ENCODE data around the gene SHISA5. TPM values are rescaled to one million over a fixed set of nuclear protein-coding genes. Genes with fewer than 3 reads are reported as not detected.

Gene SHISA5
- total and polyA plus RNA-seq, 2 of the 8 experiments (the other 6 are each of a cell fraction or from before 2014, with no cell fraction given) = 196 to 315 TPM

DNA sequence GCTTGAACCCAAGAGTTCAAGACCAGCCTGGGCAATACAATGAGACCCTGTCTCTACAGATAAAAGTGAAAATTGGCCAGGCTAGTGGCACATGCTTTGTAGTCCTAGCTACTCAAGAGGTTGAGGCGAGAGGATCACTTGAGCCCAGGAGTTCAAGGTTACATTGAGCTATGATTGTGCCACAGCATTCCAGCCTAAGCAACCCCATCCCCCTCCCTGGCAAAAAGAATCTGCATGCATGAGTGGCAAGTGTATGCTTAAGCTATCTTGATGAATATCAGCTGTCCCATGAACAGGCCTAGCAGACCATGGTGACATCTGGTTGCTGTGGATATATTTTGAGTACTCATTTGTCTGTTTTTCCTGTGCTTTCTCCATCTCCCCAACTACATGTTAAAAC, 52.7 kb downstream of the SHISA5 start:
- Histone ChIP-seq H3K27me3 (replicated peaks in 1 of 4; ENCODE audit: control insufficient read depth in 3 of 4, extremely low read depth in 1 of 4, insufficient read depth in 3 of 4, low read length in 3 of 4) (no peaks in the 10 kb centered on the region), H2BK15ac (ENCODE audit: low read length) (no peak overlapping the region), H3K4me1 (replicated peaks in 1 of 4; ENCODE audit: control insufficient read depth in 3 of 4, insufficient read depth in 4 of 4, low read length in 3 of 4) (peaks cover 0 to 8% (median 3%) of the 10 kb centered on the region in 4 experiments; a peak in 4 of 7 replicates), H2BK12ac (ENCODE audit: low read depth, low read length) (no peak overlapping the region), H3K4ac (replicated peaks; ENCODE audit: insufficient read length, low read depth, low read length) (no peak overlapping the region), H3K18ac (ENCODE audit: extremely low read depth, low read length) (no peak overlapping the region), H4K8ac (ENCODE audit: extremely low read depth, insufficient read depth, low read length) (no peak overlapping the region), H2BK5ac (ENCODE audit: low read depth, low read length) (no peak overlapping the region), H3K79me2 (ENCODE audit: control insufficient read depth in 1 of 2, insufficient read depth in 2 of 2, low read length in 2 of 2) (peaks cover 0 to 11% of the 10 kb centered on the region in 2 experiments; a peak in 2 of 4 replicates), H3K9me3 (ENCODE audit: insufficient read depth in 2 of 2, low read depth in 1 of 2, low read length in 1 of 2) (no peaks in the 10 kb centered on the region), H2AK5ac (ENCODE audit: low read depth, low read length) (no peak overlapping the region), H3K36me3 (ENCODE audit: control insufficient read depth in 2 of 4, insufficient read depth in 4 of 4, low read length in 3 of 4) (peaks cover 15 to 39% (median 30%) of the 10 kb centered on the region in 4 experiments), H2BK120ac (replicated peaks; ENCODE audit: low read depth, low read length) (no peak overlapping the region), H3K27ac (ENCODE audit: low read depth, low read length) (no peak overlapping the region), H3K79me1 (ENCODE audit: low read depth, low read length) (no peaks in the 10 kb centered on the region), H3K4me2 (ENCODE audit: insufficient read depth in 1 of 2, low read depth in 2 of 2, low read length in 2 of 2) (no peak overlapping the region), H3K4me3 (ENCODE audit: extremely low read depth in 1 of 4, insufficient read depth in 2 of 4, low read depth in 3 of 4, low read length in 4 of 4) (no peak overlapping the region), H4K91ac (replicated peaks; ENCODE audit: insufficient read length, low read length) (no peak overlapping the region), H3K23me2 (ENCODE audit: low read depth, low read length) (peaks cover 6% of the 10 kb centered on the region), H2BK20ac (ENCODE audit: low read length) (no peak overlapping the region), H4K5ac (ENCODE audit: insufficient read length, low read depth, low read length) (no peak overlapping the region), H4K20me1 (replicated peaks in 1 of 2; ENCODE audit: control insufficient read depth in 1 of 2, insufficient read depth in 2 of 2, low read length in 2 of 2) (peaks cover 0 to 6% of the 10 kb centered on the region in 2 experiments), H3K9ac (replicated peaks in 1 of 4; ENCODE audit: extremely low read depth in 1 of 4, low read depth in 3 of 4, low read length in 3 of 4) (no peak overlapping the region), H3K23ac (ENCODE audit: insufficient read length) (no peak overlapping the region), H3K14ac (ENCODE audit: insufficient read length) (no peak overlapping the region), H2AFZ (ENCODE audit: low read length) (no peak overlapping the region), H3K56ac (replicated peaks; ENCODE audit: insufficient read length, low read depth, low read length) (no peak overlapping the region)
- no peak for TF ChIP-seq SP4 (IDR thresholded peaks at IDR 0.05; ENCODE audit: low read length)
- TF ChIP-seq, protein P1, sequence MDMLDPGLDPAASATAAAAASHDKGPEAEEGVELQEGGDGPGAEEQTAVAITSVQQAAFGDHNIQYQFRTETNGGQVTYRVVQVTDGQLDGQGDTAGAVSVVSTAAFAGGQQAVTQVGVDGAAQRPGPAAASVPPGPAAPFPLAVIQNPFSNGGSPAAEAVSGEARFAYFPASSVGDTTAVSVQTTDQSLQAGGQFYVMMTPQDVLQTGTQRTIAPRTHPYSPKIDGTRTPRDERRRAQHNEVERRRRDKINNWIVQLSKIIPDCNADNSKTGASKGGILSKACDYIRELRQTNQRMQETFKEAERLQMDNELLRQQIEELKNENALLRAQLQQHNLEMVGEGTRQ (IDR thresholded peaks at IDR 0.05; ENCODE audit: low read length) = no peak
- TF ChIP-seq POLR2A (IDR thresholded peaks at IDR 0.05; ENCODE audit: control extremely low read depth in 1 of 2, low read depth in 2 of 2, low read length in 2 of 2) = no peak
- no peak for TF ChIP-seq KDM5A (IDR thresholded peaks at IDR 0.05; ENCODE audit: low read length)
- FAIRE-seq (no peak), DNase-seq (ENCODE audit: low read depth in 1 of 2, low spot score in 2 of 2) (no peak)
- ChIA-PET CTCF (ENCODE audit: partially characterized antibody) (interaction anchor here (0.9 to 2.9 kb wide), 8 partner anchors 11 to 98 kb away, joined by 3 to 10 read pairs (median 4); partner anchors contain the start of genes CCDC51 and TMA7), POLR2A (ENCODE audit: partially characterized antibody) (interaction anchor here (0.9 to 5.3 kb wide), 4 partner anchors 9 to 15 kb away, joined by 3 to 34 read pairs (median 8); partner anchors contain the start of genes CCDC51 and TMA7)
- 95% methylated on average over 1 of the region's 1 CpG; no CpG with 5 or more reads in 1 of the 2 experiments for WGBS, 2 experiments (ENCODE audit: extremely low coverage in 1 of 2, insufficient coverage in 1 of 2, insufficient read length in 1 of 2, insufficient replicate concordance in 2 of 2, low coverage in 1 of 2, low lambda C conversion rate in 2 of 2, missing lambda C conversion rate in 1 of 2)

Measured in H1 (cell line).